ENCODE data around the gene PRSS57. TPM values are rescaled to one million over a fixed set of nuclear protein-coding genes. Genes with fewer than 3 reads are reported as not detected.
A peak's percentile ranks its signal among the peaks of the same experiment; 100 is the strongest.

PRSS57 gene
- polyA plus RNA-seq, 1 of the 3 experiments (the other 2 are of a cell fraction): not detected

GRCh38 chr19:709196-709964 is 14.1 kb upstream of the PRSS57 start:
- no peaks in the 10 kb centered on the region for H3K79me2 ChIP-seq (ENCODE audit: insufficient read depth)
- peak overlapping the region; percentile 68 to 73 for H3K4me3 ChIP-seq (ENCODE audit: low read depth in 2 of 2, low read length in 1 of 2)
- H3K9me3 ChIP-seq: no peaks in the 10 kb centered on the region
- peak overlapping the region in 1 of 2 experiments; percentile 56; a peak in 1 of 4 replicates for H3K27ac ChIP-seq (ENCODE audit: low read depth in 2 of 2, low read length in 1 of 2)
- H3K27me3 ChIP-seq (ENCODE audit: insufficient read depth): no peaks in the 10 kb centered on the region
- H3K9me2 ChIP-seq: no peaks in the 10 kb centered on the region
- H3F3A ChIP-seq (replicated peaks; ENCODE audit: insufficient read depth): peaks cover 18% of the 10 kb centered on the region
- TF ChIP-seq MXI1 (IDR thresholded peaks at IDR 0.05; ENCODE audit: low read depth, low read length): no peak
- no peaks in the 10 kb centered on the region for H4K20me1 ChIP-seq (ENCODE audit: insufficient read depth)
- peaks cover 0 to 24% of the 10 kb centered on the region in 2 experiments; a peak in 1 of 4 replicates for H3K4me1 ChIP-seq (ENCODE audit: control insufficient read depth in 1 of 2, insufficient read depth in 2 of 2, low read depth in 1 of 2, low read length in 1 of 2)
- peak; percentile 71 for DNase-seq
- 0 out of 2 replicates have a peak overlapping the region, but pooled peaks have one; percentile 37 for H2AFZ ChIP-seq (ENCODE audit: low read depth)
- ChIA-PET POLR2A (no interaction called here), CTCF (interaction anchor here (0.9 to 4.0 kb wide), 9 partner anchors 14 to 43 kb away, joined by 3 to 21 read pairs (median 6); no protein-coding TSS in a partner anchor)
- H3K4me2 ChIP-seq: peak overlapping the region; percentile 85
- no CpG with 5 or more reads among the region's 78 CpGs for WGBS (ENCODE audit: low lambda C conversion rate)
- H3K9ac ChIP-seq: peak overlapping the region; percentile 44
- no peaks in the 10 kb centered on the region for H3K36me3 ChIP-seq (replicated peaks in 1 of 2; ENCODE audit: control insufficient read depth in 1 of 2, insufficient read depth in 2 of 2, low read length in 1 of 2)

GRCh38 chr19:708154-709143 is 13.2 kb upstream of the PRSS57 start, which contains the start of gene PALM:
Gene PALM (plus strand): TSS chr19:708935. CDS start chr19:709147, 212 bp downstream.
- 40% methylated on average over 24 of the region's 93 CpGs for WGBS (ENCODE audit: low lambda C conversion rate)
- ChIA-PET POLR2A (interaction anchor here (0.7 to 1.0 kb wide), 3 partner anchors 10 to 40 kb away, joined by 3 read pairs; partner anchors contain the start of gene FSTL3), CTCF (interaction anchor here (0.7 to 2.8 kb wide), 15 partner anchors 9 to 198 kb away, joined by 3 to 12 read pairs (median 5); partner anchors contain the start of genes FSTL3 and RNF126)
- Histone ChIP-seq H3K4me1 (ENCODE audit: control insufficient read depth in 1 of 2, insufficient read depth in 2 of 2, low read depth in 1 of 2, low read length in 1 of 2) (peaks cover 0 to 27% of the 10 kb centered on the region in 2 experiments; a peak in 1 of 4 replicates), H3K9ac (peak within 1 kb of the TSS; percentile 44), H4K20me1 (ENCODE audit: insufficient read depth) (no peaks in the 10 kb centered on the region), H3K9me2 (no peaks in the 10 kb centered on the region), H3K36me3 (replicated peaks in 1 of 2; ENCODE audit: control insufficient read depth in 1 of 2, insufficient read depth in 2 of 2, low read length in 1 of 2) (no peaks in the 10 kb centered on the region), H3K4me3 (ENCODE audit: low read depth in 2 of 2, low read length in 1 of 2) (peak within 1 kb of the TSS; percentile 68 to 73), H3K27ac (ENCODE audit: low read depth in 2 of 2, low read length in 1 of 2) (peak within 1 kb of the TSS in 1 of 2 experiments; percentile 58; a peak in 1 of 4 replicates), H3K4me2 (peak within 1 kb of the TSS; percentile 89), H3K9me3 (no peaks in the 10 kb centered on the region), H3K79me2 (ENCODE audit: insufficient read depth) (no peaks in the 10 kb centered on the region), H2AFZ (ENCODE audit: low read depth) (peak within 1 kb of the TSS; percentile 90; the same call in 1 of the 2 replicates), H3F3A (replicated peaks; ENCODE audit: insufficient read depth) (peaks cover 18% of the 10 kb centered on the region), H3K27me3 (ENCODE audit: insufficient read depth) (no peaks in the 10 kb centered on the region)
- TF ChIP-seq GABPA (IDR thresholded peaks at IDR 0.05; ENCODE audit: low read depth) (no peak), RCOR1 (IDR thresholded peaks at IDR 0.05; ENCODE audit: low read length) (no peak), CTCF (IDR thresholded peaks at IDR 0.05) (peak; percentile 38)
- peak; percentile 90 for DNase-seq
